Stimulated activated CD8-positive, alpha-beta memory T cell treated with anti-CD3 and anti-CD28 coated beads, Interleukin-12 subunit alpha, Interleukin-12 subunit beta, amount 100 ng/mL, for 4 hours (primary cell): ENCODE measurements around the gene CADM1.

Experiments used
- DNase-seq: peaks from one replicate; pipeline ENCODE4 v3.0.0-alpha.2; 2020; ENCODE audit warnings: low read depth

The CADM1 gene

DNA sequence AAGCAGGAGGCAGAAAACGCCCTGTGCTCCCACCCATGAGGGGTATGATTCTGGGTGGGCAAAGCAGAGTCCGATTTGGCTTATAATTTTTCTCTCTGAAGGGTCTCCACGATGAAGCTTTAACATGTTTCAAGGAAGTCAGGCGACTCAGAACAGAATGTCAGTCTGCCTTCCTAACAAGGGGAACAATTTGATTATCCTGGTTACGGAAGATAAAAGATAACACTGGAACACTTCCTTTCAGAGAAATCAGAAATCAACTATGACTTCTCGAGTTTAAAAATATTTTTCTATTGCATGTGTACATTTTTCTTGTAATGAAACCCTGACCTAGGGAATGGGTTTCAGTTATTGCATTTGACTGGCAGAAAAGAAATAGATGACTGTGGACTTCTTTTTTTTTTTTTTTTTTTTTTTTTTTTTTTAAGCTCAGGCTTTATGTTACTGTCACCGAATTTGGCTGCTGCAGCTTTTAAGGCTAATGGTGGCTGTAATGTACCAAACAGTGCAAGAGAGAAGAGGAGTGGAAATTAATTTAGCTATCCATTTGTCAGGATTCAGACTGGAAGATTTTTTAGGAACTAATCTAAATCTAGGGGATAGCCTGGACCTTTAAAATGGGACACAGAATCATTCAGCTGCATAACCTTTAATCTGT, 297.7 kb downstream of the CADM1 start:
- DNase-seq: no peak

DNA sequence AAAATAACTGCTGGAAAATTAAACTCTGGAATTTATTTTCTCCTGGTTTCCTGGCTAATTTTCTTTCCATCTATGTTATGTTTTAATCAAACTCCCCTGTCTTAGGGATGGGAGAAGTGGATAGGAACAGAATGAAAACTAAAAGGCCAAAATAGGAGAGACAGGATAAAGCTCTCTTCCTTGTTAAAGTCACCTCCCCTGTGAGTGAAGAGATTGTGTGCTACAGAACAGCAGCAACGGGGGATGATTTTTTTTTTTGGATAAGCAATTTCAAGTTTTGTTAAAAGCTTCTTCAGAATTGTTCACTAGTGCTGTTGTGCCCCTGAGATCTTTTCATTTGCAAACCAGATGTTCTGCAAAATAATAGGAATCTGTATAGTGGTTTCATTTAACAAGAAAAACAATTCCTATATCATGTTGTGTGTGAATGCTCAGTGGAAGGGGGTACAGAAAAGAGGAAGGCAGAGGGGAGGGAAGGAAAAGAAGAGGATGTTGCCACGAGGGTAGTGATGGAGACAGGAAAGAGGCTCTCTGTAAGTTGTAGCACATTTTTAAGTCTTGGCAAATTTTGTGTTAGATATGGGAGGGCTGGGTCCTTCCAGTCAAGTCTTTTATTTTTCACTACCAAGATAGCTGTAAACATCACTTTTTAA, 301.2 kb downstream of the CADM1 start:
- no peak for DNase-seq

DNA sequence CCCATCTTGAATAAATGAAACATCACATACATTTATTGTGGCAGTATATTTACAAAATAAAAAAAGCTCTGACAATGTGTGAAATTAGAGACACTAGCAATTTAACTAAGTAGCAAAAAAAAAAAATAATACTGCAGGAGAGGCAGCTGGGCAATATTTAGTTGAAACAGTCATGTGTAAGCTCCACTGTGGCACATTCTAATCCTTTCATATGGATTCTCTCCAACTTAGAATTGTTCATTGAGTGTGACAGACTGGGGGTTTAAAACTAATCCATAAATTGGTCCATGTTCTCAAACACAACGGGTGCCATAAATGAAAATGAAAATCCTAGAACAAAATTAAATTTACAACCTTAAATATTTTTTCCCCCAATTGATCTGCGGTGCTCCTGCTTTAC, 302.1 kb downstream of the CADM1 start:
- DNase-seq: no peak

DNA sequence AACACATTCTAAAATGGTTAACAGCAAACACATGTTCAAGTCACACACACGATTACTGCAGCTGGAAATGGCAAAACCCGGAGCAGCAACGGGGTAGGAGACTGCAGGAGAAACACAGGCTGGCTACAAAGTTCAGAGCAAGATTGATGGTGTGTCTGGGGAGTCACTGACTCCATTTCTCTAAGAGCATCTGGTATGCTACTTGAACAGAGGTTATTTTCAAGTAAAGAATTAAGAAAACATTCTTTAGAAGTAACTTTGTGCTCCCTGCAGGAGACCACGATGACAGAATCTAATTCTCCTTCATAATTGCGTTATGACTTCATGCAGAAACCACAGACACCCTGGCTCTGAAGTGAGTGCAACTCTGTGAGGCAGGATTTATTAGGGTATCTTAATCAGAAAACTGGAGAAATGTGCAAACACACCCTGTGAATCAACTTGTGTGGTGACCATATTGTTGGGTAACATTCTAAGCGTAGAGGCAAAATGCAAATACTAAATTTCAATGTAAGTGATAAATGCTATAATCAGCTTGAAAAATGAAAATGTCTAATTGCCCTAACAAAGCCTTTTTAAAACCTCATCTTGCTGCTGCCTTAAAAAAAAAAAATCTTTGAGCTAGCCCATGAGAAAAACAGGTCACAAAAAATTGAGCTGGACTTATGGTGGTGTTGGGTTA, 303.0 kb downstream of the CADM1 start:
- no peak for DNase-seq

DNA sequence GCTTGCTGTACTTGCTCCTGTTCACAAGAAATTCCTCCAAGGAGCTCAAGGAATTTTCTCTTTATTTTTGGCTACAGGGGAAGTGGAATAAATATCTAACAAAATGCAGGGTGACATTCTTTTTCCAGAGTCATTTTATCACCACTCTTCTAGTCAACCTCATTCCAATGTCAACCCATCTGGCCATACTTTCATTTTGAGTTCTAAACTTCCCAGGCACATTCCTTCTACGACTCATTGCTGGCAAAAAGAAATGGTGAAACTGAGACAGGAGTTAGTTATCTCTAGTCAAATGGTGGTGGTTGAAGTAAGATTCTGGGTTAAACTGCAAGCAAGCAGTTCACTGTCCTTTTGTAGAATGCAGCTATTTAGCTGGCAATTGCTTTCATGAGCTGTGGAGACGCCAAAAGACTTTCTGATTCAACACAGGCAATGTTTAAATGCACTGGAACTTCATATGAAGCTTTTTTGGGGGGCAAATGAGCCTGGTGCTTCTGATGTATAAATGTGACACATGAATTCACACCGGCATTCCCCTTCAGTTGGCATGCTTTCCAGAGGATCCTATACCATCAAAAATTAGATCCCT, 304.6 kb downstream of the CADM1 start:
- no peak for DNase-seq

DNA sequence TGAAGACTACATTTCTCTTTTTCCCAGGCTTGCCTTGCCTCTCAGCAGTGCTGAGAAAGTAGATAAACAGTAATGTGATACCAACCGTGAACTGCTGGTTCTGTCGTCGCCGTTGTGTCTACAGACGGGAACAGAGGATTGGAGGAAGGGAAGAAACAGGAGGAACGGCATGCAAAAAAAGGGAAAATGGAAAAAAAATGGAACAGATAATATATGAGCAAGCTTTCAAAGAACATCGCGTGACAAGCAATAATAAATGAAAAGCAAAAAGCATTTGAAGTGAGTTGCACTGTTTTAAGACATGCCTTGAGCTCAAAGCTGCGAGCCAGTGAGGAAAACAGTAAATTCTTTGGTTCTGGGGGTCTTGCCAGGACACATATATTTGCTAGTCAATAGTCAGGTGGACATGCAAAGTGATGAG, 305.9 kb downstream of the CADM1 start:
- DNase-seq: no peak

DNA sequence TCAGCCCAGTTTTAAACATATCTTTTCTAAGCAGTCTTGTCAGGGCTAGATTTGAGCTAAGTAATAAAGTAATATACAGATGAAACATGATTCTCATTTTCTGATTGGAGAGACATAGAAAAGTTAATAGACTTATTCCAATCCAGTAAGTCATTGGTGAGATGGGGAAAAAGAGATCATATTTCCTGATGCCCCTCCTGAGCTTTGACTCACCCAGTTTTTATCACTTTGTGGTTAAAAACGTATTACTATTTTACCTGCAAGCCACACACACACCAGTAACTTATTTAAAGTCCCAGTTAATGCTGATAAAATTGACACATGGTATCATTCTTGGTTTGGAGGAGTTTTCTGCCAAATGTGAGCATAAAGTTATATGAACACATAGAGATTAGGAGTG, 306.8 kb downstream of the CADM1 start:
- DNase-seq: no peak

DNA sequence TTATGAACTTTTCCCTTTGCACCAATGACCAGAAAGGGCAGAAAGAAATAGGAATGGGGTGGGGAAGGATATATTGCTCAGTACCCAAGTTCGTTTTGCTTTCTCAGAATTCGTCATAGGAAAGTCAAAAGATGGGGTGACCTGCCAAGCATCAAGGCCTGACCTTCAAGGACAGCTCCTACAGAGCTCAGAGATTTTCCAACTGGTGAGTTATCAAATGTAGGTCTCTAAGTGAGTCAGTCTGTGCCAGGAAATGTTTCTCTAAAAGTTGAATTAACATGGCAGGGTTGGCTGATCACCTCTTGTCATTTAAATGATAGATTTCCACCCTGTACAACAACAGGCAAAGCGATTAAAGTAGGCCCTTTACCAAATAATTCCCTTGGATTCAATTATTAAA, 307.2 kb downstream of the CADM1 start:
- DNase-seq: no peak

DNA sequence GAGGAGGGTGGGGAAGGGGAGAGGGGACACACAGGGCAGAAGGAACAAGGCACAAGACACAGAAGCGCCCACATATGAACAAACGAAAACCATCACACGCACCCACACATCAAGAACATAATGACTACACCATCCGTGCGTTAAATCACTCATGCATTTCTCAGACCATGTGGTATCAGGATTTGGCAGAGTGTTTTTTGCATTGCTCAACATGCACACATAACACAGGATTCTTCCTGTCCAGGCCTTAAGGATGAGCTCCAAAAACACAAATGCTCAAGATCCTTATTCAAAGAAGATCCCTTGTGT, 309.5 kb downstream of the CADM1 start:
- no peak for DNase-seq

DNA sequence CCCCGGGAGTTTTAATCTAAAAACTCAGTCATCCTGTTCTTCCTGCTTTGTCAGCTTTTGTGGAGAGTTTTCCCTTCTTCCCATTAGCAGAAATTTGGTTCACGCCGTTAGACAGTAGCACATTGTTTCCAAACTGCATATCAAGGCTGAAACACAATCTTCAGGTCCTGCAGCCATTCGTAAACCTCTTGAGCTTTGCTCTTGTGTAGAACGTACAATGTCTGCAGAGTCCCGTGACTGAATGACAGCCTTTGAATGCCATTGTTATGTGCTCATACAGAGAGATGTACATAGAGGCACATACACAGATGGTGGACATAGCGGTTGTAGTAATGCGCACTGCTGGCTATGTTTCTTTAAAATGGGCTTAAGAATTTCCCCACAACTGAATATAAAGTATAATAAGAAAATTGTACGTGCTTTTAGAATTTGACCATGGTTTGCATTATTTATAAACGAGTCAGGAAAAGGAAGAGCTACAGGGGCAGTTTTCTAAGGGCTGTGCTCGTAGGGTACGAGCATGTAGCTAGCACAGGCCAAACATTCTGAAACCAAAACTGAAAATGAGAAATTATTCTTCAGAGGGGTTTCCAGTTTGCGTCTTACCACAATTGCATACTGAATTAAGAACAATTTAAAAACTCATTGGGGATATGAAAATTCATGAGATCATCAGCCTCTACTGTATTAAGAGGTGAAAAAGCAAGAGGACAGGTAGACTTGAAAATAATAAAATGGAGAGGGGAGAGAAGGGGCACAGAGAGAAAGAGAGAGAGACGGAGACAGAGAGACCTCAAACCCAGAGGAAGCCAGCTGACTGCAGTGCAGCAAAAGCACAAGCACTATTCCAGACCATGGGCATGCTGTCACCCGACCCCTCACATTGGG, 310.1 kb downstream of the CADM1 start:
- DNase-seq: no peak

DNA sequence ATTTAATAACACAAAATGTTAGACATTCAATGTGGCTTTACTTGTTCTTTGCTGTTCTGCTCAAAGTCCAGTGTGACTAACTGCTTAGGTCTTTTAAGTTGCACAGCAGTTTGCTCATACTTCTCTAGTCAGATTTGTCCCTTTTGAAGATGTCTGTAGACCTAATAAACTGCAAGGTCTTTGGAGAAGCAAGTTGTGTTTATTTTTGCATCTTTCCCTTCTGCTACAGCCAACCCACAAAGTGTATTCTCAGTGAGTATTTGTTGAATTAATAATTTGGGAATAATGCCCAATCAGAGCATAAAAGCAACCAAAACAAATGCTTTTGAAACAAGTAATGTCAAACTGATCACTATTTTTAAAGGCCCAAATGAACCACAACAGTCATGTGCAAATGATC, 312.5 kb downstream of the CADM1 start:
- DNase-seq: no peak

DNA sequence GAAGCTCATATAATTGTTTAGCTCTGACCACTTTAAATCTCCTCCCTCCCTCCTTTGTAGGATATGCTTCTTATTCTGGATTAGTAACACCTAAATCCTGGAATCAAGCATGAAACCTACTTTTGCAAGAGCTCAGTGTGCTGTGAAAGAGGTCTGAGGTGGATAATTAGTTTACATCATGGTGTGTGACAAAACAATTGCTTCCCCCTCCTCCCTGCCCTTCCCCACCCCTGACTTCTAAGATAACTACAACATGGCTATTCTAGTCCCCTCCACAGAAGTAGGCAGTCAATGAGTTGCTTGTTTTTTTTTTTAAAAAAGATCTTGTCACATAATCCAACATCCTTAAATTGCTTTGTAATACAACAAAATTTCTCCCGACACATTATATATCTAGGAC, 314.0 kb downstream of the CADM1 start:
- no peak for DNase-seq

DNA sequence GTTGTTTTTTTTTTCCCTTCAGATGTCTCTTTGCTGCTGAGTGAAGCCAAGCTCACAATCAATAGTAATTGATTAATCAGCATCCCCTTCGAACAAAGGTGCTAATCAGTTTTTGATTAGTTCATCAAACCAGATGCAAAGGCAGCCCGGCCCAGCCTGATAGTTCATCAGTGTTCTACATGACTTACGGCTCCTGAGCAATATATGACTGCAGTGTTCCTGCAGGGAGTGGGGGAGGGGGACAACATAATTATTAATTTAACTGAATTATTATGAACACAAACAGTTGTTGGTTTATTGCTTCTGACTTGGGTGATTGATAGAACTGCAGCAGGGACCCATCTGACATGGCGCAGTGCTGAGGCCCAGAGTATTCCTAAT, 315.3 kb downstream of the CADM1 start:
- DNase-seq: no peak

DNA sequence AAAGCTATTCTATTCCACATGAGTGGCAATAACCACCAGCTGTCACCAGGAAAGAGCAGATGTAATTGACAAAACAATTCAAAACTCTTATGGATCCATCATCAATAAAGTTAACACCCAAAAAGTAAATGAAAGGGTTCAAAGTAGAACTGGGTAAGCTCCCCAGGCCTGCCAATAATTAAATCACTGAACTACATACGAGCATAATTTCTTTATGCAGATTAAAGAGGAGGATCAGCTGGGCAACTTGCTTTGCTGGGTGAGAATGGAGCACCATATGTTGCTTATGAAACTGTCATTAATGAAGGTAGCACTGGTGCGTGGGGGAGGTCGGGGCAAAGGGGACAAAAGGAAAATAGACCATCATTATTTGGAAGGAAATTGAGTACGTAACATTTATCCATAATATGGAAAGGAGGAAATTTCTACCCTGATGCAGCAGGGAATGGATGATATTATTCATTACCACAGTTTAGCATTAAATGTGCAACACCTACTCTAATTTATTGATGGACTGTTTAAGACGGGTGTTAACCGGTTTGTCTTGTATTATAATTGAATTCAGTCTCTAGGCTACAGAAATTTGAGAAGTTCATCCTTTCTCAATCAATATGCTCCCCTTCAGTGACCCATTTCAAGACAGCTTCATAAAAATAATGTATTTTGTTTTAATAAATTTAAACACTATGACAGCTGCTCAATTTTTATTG, 315.9 kb downstream of the CADM1 start:
- DNase-seq: no peak

DNA sequence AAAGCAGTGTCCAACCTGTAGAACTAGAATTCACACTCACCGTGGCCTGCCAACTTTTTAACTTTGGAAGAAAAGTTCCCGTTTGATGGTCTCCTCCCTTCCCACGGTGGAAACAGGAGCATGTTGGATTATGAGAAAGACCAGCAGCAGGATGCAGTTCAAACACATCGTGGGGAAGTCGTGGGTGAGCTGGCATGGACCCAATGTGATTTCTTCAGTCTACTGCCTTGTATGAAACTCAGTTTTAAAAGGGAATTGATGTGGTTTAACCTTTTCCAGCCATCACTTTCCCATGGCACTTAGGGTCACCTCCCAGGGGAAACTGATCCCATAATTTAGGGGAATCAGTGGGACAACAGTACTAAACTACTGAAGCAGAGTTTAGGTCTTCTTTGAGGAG, 318.3 kb downstream of the CADM1 start:
- DNase-seq: no peak

DNA sequence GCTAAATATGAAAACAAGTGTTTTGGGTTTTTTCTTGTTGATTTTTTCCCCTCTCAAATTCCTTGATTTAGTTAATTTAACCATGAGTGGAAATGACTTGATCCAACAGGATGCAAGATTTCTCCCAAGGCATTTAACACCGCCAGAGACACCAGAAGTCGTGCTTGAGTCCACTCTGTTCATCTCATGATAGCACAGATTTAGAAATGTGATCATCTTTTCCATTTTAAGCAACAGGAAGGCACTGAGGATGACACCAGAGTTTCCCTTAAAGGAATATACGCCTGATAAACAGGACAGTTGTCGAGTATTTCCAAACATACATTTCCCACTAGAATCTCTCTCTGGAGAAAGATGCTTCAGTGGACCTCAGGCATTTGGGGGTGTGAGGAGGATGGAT, 318.7 kb downstream of the CADM1 start:
- no peak for DNase-seq

DNA sequence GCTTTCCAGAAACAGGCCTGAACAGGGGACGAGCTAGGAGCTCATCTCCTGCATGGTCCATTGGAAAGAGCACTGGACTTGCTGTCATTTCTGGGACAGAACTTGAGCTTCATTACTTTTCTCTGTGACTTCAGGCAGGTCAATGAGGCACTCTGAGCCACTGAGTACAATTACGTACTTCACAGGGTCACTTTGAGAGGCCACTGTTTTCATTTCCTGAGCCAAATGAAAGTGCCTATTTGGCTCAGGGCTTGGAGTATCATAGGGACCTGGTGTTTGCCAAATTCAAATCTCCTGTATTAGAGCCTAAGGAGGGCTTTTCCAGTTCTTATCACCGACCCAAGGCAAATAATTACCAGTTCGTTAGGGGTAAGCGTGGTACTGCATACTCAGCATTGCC, 319.3 kb downstream of the CADM1 start:
- no peak for DNase-seq

DNA sequence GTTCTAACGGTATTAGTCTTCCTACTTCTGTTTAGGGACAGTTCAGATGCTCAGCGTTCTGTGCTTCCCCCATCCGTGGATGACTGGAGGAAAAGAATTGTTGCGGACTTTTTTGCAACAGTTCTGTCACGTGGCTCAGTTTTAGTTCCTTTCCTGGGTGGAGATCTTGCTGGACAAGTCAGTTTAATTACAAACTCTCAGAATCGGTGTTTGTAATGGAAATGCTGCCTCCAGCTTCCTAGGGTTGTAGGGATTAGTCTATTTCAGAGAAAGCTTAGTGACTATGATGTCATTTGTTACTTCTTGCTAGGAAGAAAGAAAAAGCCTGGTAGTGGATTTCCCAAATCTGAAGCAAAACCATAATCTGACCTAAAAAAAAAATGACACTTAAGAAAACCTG, 320.4 kb downstream of the CADM1 start:
- no peak for DNase-seq

DNA sequence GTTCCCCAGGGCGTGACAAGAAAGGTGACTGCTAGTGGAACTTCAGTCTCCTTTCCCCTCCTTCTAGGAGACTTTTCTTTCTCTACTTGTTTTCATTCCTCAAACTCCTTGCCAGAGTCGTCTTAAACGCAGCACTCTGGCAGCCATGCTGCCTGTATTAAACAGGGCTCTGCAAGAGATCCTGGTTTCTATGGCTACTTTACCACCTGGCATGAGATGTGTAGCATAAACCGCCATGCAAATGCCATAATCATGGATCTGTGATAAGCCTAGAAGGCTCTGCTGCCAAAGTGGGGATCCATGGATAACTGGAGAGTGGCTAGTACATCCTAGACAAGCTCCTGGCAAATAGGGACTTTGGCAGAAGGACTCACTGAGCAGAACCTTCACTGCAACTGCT, 321.1 kb downstream of the CADM1 start:
- no peak for DNase-seq

DNA sequence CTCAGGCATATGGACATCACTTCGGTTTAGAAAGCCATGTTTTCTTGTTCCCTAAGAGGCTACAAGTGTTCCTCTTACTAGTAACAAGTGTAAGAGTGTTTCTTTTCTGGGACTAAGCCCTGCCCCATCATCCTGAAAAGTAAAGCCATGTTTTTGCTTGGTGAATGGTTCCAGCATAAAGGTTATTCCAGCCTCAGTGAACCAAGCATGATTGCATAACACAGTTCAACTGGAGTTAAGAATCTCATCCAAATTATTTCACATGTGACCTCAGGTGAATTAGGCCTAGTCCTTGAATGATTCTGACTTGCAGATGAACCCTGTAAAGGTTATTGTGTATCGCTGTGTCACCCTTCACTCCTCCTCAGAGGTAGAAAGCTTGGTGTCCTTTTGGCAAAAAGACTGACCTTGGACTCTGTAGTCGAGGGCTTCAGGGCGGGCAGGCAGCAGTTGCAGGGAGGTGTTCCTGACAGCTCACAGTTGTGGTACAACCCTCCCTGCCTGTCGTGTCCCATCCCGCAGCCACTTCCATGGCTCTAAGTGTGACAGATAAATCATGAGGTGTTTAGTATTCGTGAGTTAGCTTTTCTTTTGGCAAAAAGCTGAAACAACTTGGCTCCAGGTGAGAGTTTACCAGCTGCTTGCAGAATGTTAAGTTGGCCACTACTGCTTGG, 321.8 kb downstream of the CADM1 start:
- no peak for DNase-seq

DNA sequence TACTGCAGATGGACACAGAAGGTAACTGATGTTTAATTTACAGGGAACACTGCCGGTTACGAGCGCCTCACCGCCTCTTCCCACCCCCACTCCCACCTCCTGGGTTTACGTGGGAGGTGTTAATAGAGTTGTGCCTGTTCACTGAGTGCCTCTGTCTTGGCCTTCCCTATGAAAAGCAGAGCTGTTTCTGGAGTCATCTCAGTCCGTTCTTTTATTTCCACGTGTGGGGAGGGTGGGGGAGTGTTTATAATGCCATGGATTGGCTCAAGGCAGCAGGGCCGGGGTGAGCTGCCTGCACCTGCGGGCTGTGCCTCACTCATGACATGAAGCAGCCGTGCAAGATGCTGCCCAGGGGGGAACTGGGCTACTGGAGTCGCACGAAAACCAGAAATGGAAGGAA, 322.7 kb downstream of the CADM1 start:
- DNase-seq: no peak
